Neural cell (in vitro differentiated cells): ENCODE measurements around the gene DPH5. TPM values are rescaled to one million over a fixed set of nuclear protein-coding genes. Genes with fewer than 3 reads are reported as not detected.

Experiments used
- H2AFZ ChIP-seq: fragments of 200-600, 300-800 bp; sonication (generic), shearing (Covaris generic); 2 replicates; pipeline ENCODE4 v1.6.0; 2014; ENCODE audit warnings: low read depth, mild to moderate bottlenecking, antibody characterized with exemption, low read length, moderate library complexity
- H3F3A ChIP-seq: fragments of 200-600 bp; shearing (Covaris generic); 2 replicates; pipeline ENCODE4 v1.6.1; 2016; ENCODE audit warnings: mild to moderate bottlenecking, moderate library complexity, mixed read lengths, antibody characterized with exemption, low read length; ENCODE audit not compliant: insufficient read depth, poor library complexity, severe bottlenecking
- H3K27ac ChIP-seq: fragments of 200-600, 300-800 bp; sonication (generic), shearing (Covaris generic); 2 replicates; pipeline ENCODE4 v1.5.1; 2014; ENCODE audit warnings: mild to moderate bottlenecking, low read length, moderate library complexity
- H3K27me3 ChIP-seq: fragments of 300-800, 200-600 bp; sonication (generic), shearing (Covaris generic); 2 replicates; pipeline ENCODE4 v1.6.0; 2014; ENCODE audit warnings: mild to moderate bottlenecking, low read depth, low read length, moderate library complexity; ENCODE audit not compliant: insufficient read depth
- H3K36me3 ChIP-seq: fragments of 300-800, 200-600 bp; sonication (generic), shearing (Covaris generic); 2 replicates; pipeline ENCODE4 v1.5.1; 2014; ENCODE audit warnings: mild to moderate bottlenecking, antibody characterized with exemption, low read length, moderate library complexity; ENCODE audit not compliant: insufficient read depth
- H3K4me2 ChIP-seq: fragments of 300-800, 200-600 bp; sonication (generic), shearing (Covaris generic); 2 replicates; pipeline ENCODE4 v1.6.0; 2014; ENCODE audit warnings: mild to moderate bottlenecking, low read length
- H3K4me3 ChIP-seq: fragments of 300-800, 200-600 bp; sonication (generic), shearing (Covaris generic); 2 replicates; pipeline ENCODE4 v1.5.1; 2014; ENCODE audit warnings: mild to moderate bottlenecking, low read length, moderate library complexity
- H3K79me2 ChIP-seq: fragments of 200-600 bp; shearing (Covaris generic); replicated peaks from 2 replicates; pipeline ENCODE4 v1.6.0; 2014; ENCODE audit warnings: mild to moderate bottlenecking, low read length, moderate library complexity; ENCODE audit not compliant: insufficient read depth
- H3K9ac ChIP-seq: fragments of 300-800, 200-600 bp; sonication (generic), shearing (Covaris generic); 2 replicates; pipeline ENCODE4 v1.6.1; 2016; ENCODE audit warnings: mild to moderate bottlenecking, low read length, mixed read lengths
- H3K9me2 ChIP-seq: fragments of 200-600 bp; shearing (Covaris generic); 2 replicates; pipeline ENCODE4 v1.6.1; 2016; ENCODE audit warnings: mild to moderate bottlenecking, low read length, mixed read lengths; ENCODE audit not compliant: insufficient read depth
- H3K9me3 ChIP-seq: fragments of 200-600, 300-800 bp; sonication (generic), shearing (Covaris generic); 2 replicates; pipeline ENCODE4 v1.6.1; 2016; ENCODE audit warnings: mild to moderate bottlenecking, mixed run types, low read length, moderate library complexity, mixed read lengths
- H4K20me1 ChIP-seq: fragments of 200-600 bp; shearing (Covaris generic); 2 replicates; pipeline ENCODE4 v1.6.1; 2016; ENCODE audit warnings: mild to moderate bottlenecking, mixed run types; ENCODE audit not compliant: insufficient read depth
- CTCF ChIP-seq: fragments of 450-650 bp; IDR thresholded peaks from 2 replicates; pipeline ENCODE4 v1.5.1; 2014; ENCODE audit warnings: antibody characterized with exemption, mild to moderate bottlenecking, moderate library complexity; ENCODE audit not compliant: poor library complexity, severe bottlenecking
- EP300 ChIP-seq: fragments of 450-650 bp; conservative IDR thresholded peaks from 2 replicates; pipeline ENCODE4 v1.6.1; 2014; ENCODE audit warnings: antibody characterized with exemption, mild to moderate bottlenecking, moderate library complexity; ENCODE audit not compliant: poor library complexity, severe bottlenecking
- EZH2 ChIP-seq: fragments of 200-600, 300-800 bp; shearing (Covaris generic), sonication (generic); IDR thresholded peaks from 2 replicates; pipeline ENCODE4 v1.6.1; 2014; ENCODE audit warnings: antibody characterized with exemption, low read length, borderline replicate concordance, mild to moderate bottlenecking; ENCODE audit not compliant: insufficient read depth, poor library complexity, severe bottlenecking
- MXI1 ChIP-seq: fragments of 450-650 bp; conservative IDR thresholded peaks from 2 replicates; pipeline ENCODE4 v1.6.1; 2014; ENCODE audit warnings: antibody characterized with exemption, mild to moderate bottlenecking; ENCODE audit not compliant: poor library complexity, severe bottlenecking
- POLR2AphosphoS5 ChIP-seq: IDR thresholded peaks from 2 replicates; pipeline ENCODE4 v1.6.1; 2012
- RAD21 ChIP-seq: fragments of 450-650 bp; conservative IDR thresholded peaks from 2 replicates; pipeline ENCODE4 v1.6.1; 2014; ENCODE audit warnings: antibody characterized with exemption, mild to moderate bottlenecking, moderate library complexity
- REST ChIP-seq: IDR thresholded peaks from 2 replicates; pipeline ENCODE4 v1.6.1; 2012; ENCODE audit warnings: borderline replicate concordance
- SMC3 ChIP-seq: fragments of 450-650 bp; conservative IDR thresholded peaks from 2 replicates; pipeline ENCODE4 v1.6.1; 2014; ENCODE audit warnings: antibody characterized with exemption, mild to moderate bottlenecking, moderate library complexity; ENCODE audit not compliant: poor library complexity
- TAF1 ChIP-seq: IDR thresholded peaks from 2 replicates; pipeline ENCODE4 v1.6.1; 2012; ENCODE audit warnings: low read depth
- polyA plus RNA-seq: library from polyadenylated mRNA; depleted of rRNA; stranded (reverse); fragments of >200 nt; gene quantifications from 2 replicates; pipeline ENCODE4 v1.2.3, GENCODE V29; 2014

DPH5 gene
- polyA plus RNA-seq, 1 donor from 2014 or later, result 55.7 TPM

DNA sequence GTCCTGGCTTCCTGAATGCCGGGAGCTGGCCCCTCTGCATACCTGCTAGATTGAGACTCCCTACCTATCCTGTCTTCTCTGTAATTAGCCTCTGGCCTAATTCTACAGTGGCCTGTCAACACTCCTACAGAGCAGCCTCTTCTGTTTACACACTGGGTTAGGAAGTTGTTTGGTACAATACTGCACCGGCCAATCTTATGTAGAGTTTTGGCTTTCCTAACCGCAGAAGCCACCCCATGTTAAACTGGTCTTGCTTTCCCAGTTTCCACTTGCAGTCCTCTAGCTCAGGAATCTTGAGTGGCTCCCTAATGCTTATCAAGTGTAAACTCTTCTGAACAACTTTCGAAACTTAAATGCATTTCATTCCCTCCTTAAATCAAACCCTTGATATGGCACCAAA lies 42.8 kb downstream of the DPH5 start:
- Histone ChIP-seq H3F3A (no peaks in the 10 kb centered on the region), H3K4me3 (no peak overlapping the region), H3K4me2 (no peak overlapping the region), H3K27me3 (no peaks in the 10 kb centered on the region), H3K9me3 (no peaks in the 10 kb centered on the region), H3K79me2 (no peaks in the 10 kb centered on the region), H3K27ac (no peak overlapping the region), H2AFZ (no peak overlapping the region), H3K36me3 (no peaks in the 10 kb centered on the region), H3K9ac (no peak overlapping the region), H3K9me2 (no peaks in the 10 kb centered on the region), H4K20me1 (no peaks in the 10 kb centered on the region)
- TF ChIP-seq MXI1 (no peak), SMC3 (no peak), CTCF (no peak), POLR2AphosphoS5 (no peak), TAF1 (no peak), EZH2 (no peak), EP300 (no peak), RAD21 (no peak), REST (no peak)

- Histone ChIP-seq H2AFZ (no peak overlapping the region), H3K4me3 (no peak overlapping the region), H4K20me1 (no peaks in the 10 kb centered on the region), H3K9ac (no peak overlapping the region), H3F3A (no peaks in the 10 kb centered on the region), H3K27me3 (no peaks in the 10 kb centered on the region), H3K36me3 (no peaks in the 10 kb centered on the region), H3K9me2 (no peaks in the 10 kb centered on the region), H3K79me2 (no peaks in the 10 kb centered on the region), H3K4me2 (no peak overlapping the region), H3K9me3 (no peaks in the 10 kb centered on the region), H3K27ac (no peak overlapping the region)
- TF ChIP-seq EP300 (no peak), SMC3 (no peak), RAD21 (no peak), EZH2 (no peak), POLR2AphosphoS5 (no peak), CTCF (no peak), REST (no peak)
Measured at GRCh38 chr1:100979631-100980030, 46.0 kb downstream of the DPH5 start.
